ENCODE results near the gene AGBL1.

AGBL1 gene

DNA sequence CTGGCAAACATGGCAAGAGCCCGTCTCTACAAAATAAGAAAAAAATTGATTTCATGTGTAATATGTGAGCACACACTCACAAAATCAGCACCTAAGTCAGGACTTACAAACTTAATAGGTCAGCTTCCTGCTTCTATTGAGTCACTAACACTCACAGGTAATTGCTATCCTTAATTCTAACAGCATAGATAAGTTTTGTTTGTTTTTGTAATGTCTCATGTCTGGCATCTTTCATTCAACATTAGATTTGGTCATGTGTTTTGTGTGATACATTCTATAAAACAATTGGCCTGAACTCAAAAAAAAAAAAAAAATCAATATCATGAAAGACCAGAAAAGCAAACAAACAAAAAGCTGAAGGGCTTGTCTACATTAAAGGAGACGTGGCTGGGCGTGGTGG lies 564.7 kb downstream of the AGBL1 start:
- DNase-seq (ENCODE audit: low read depth in 2 of 2): no peak

DNA sequence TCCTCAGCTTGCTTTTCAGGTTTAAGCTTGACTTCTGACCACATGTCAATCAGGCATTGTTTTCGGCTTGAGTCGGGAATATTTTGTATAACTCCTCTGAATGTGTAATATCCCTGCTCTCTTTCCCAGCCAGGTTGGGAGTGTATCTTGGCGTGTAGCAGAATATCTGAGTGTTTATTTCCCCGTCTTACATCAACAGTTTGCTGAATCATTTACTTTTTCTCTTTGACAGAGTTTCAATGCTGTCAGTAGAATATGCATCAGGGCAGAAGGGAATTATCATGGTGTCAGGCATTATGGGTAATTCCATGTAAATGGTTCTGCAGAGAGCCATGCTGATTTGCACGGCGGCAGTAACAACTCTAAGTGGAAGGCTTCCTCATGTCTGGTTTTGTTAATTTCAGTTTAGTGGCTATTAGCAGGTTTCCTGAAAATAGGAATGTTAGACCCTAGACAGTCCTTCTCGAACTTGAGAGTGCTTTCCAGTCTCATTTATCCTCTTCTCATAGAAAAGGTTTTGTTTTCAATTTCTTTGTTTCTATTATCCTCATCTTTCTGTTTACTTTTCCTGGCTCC lies 566.3 kb downstream of the AGBL1 start:
- no peak for DNase-seq (ENCODE audit: low read depth in 2 of 2)

DNA sequence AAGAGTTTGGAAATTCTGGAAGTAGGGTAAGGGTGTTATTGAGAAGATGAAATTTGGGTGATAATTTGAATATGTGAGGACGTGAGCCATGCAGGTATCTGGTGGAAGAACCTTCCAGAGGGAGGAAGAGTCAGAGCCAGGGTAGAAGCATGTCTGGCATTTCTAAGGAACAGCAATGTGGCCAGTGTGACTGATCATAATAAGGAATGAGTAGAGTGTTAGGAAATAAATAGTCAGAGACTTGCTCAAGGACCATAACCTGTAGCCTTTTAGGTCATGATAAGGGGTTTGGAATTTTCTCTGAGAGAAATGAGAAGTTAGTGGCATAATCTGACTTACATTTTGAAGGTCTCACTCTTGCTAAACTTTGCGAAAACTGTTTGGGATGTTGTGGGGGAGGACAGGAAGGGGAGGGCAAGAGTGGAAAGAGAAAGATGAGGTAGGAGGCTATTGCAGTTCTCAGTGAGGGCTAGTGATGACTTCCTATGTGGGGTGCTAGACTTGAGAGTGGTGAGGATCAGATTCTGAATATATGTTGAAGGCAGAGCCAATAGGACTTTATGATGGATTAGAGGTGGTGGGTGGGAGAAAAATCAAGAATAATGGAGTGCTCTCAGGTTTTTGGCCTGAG lies 568.3 kb downstream of the AGBL1 start:
- DNase-seq (ENCODE audit: low read depth in 2 of 2): no peak

DNA sequence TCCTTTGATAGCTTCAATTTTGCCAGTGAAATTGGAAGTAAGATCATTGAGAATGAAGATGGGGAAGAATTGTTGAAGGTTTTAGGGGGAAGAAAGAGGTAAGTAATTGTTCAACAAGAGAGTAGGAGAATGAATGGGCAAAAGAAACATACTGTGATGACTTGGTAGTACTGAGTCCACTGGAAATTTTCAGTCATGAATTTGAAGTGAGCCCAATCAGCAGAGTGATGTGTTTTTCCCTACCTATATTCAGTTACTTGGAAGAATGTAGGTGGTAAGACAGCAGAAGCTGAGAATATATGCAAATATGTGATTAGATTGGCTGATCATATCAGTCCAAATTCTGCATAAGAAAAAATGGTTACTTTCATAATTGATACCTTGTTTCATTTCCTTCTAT lies 569.6 kb downstream of the AGBL1 start:
- no peak for DNase-seq (ENCODE audit: low read depth in 2 of 2)

DNA sequence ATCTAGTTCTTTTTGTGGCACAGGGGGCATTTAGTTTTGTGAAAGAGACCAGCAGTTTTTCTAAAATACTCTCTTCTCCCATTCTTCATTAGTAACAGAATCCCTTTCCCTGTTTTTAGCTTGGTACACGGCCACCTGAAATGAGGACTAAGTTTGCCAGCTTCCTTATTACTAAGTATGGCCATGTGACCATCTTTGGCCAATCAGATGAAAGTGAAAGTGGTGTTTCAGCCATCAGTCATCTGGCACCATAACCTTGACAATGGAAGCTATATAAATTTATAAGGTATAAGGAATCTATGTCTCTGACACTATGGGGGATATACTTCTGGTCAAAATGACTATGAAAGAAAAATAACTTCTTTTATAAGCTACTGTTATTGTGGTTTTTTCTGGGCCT lies 570.4 kb downstream of the AGBL1 start:
- no peak for DNase-seq (ENCODE audit: low read depth in 2 of 2)

DNA sequence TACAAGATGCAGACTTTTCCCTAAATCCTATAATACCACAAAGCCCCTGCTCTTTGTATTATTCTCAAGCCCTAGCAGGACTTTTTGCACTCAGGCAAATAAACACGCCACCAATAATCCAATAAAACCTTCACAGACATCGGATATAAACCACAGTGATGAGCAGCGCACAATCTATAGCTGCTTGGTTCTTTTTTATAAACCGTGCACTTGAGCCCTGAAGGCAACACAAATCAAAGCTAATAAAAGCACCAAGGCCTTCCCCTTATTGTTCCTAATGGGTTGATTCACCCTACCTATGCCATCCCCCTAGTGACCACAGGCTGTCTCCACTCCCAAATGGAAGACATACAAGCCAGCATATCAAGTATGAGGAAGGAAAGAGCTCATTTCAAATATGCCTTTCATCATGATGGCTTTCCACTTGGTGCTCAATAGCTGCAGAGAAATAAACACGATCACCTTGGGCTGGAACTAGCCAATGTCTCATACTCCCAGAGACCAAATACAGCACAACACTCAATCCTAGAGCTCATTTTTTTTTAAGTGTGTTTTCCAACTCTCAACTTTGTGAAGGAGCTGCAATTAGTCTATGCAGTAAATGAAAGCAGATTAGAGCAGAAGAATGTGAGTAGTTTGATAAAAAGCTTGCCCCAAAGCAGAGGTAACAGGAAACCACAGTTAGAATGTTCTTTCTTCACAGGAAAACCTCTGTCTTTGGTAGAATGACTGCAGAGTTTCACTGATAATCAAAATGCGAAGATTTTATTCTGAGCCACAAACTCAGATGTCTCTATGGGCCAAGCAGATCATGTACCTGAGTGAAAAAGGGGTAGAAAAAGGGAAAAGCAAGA lies 573.9 kb downstream of the AGBL1 start:
- DNase-seq (ENCODE audit: low read depth in 2 of 2): no peak

DNA sequence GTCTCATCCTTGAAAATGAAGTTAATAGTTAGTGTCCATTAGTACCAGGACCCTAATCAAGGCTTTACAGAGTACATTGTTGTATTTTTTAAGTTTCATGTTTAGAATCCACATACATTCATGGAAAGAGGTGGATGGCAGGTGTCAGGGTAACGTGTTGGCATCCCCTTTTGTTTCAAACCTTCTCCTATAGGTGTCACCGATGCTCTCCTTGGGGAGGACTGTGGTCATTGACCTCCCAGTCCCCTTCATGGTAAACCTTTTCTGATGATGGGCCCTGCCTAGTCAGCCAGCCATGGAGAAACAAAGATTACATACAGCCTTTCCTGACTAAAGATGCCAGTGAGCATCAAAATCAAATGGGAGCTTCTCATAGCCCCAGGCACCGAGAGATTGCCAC lies 574.8 kb downstream of the AGBL1 start:
- no peak for DNase-seq (ENCODE audit: low read depth in 2 of 2)

DNA sequence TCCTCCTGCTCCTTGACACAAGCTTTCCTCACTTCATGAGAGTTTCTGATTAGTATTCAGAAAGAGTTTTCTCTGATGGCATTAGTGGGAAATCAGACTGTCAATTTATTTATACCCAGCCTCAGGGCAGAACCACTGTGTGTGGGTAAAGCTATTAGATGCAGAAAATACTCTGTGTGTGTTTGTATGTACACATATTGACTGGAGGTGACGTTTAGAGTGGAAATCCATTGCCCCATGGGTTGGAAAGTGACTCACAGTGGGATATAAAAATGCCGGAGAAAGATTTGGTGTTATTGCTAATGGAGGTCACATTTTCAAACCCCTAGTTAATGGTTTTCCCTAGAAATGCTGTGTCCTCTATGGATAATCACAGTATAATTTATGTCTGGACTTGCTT lies 577.6 kb downstream of the AGBL1 start:
- no peak for DNase-seq (ENCODE audit: low read depth in 2 of 2)

DNA sequence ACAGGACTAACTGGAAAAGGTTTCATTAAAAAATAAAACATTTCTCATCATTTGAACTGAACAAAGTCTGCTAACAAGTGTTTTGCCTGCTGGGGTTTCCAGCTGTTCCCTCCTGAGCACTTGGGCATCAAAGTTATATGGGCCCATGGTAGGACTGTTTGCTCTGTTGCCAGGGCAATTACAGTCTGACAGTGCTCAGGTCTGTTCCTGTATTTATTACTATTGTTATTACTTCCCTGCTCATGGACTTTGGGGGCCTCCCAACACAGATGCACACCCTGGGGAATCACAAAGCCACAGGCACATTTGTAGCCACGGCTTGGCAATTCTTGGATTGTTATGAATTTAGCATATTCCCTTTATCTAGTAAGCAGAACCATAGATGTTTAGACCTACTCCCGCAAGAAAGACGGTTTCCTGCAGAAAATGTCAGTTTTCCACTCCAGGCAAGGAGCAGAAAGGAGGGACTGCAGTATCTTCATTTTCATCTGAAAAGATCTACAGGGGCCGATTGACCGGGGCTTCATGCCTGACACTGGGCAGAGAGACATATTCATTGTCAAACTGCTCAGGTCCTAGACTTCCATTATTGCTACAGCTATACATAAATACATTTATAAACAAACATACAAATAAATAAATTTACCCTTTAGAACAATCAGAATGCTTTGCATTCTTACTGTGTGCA lies 580.2 kb downstream of the AGBL1 start:
- DNase-seq (ENCODE audit: low read depth in 2 of 2): no peak

DNA sequence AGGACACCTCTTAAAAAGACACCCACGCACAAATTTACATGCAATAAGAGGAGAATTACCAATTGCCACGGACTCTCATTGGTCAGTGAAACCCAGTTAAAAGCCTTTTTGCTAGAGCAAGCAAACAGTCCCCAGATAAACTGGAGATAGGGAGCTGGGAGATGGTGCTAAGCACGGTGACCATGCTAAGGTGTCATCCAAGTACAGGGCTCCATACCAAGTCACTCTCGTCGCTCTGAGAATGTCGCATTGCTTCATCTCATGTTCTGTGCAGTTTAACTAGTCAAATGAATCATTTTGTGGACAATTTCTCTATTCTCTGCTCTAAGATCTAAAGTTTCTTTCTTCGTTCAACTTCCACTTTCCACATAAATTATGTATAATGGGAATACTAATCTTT lies 581.9 kb downstream of the AGBL1 start:
- DNase-seq (ENCODE audit: low read depth in 2 of 2): no peak

DNA sequence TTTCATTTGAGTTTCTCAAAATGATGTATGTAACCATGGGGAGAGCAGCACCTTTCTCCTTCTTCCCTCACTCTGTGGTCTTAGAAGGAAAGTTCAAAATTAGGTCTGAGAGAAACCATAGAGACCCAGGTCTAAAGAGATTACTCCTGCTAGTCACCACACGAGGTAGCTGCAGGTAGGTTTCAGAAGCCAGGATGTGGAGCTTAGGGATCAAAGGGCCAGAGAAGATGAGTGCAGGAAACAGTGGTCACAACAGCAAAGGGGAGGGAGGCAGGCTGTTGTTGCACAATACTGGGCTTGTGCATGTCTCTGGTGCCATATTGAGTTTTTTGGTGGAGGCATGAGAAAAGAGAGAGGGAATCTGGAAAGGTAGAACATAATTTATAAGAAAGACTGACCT lies 583.6 kb downstream of the AGBL1 start:
- no peak for DNase-seq (ENCODE audit: low read depth in 2 of 2)

DNA sequence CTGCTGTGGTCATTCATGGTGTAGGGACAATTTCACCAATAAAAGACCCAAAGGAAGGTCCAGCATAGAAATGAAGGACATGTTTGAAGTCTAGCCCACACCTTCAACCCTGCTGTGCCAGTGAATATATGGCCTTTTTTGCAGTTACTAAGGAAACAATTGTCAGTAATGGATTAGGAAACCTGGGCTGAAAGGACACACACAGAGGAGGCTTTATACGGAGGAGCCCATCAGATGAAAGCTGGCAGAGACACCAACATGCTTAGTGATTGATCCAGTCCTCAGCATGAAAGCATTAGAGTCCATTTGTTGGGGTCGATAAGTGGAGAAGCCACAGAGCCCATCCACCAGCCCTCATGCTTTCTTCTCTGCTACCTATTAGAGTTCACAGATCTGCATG lies 584.3 kb downstream of the AGBL1 start:
- DNase-seq (ENCODE audit: low read depth in 2 of 2): no peak

DNA sequence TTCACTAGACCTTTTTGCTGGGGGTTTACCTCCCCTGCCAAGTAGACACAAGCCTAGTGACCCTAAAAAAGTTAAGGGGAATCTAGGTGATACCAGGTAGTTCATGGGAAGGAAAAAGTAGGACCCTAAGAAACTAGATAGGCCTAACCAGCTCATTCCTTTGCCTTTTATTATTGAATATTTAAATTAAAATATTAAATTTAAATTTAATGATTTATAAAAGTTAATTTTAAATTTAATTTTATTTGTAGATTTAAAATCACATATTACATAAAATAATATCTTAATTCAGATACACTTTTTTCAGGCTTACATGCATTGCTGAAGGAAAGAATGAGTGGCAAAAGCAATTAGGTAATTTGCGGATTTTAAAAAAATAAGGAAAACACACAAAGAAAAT lies 584.9 kb downstream of the AGBL1 start:
- no peak for DNase-seq (ENCODE audit: low read depth in 2 of 2)

DNA sequence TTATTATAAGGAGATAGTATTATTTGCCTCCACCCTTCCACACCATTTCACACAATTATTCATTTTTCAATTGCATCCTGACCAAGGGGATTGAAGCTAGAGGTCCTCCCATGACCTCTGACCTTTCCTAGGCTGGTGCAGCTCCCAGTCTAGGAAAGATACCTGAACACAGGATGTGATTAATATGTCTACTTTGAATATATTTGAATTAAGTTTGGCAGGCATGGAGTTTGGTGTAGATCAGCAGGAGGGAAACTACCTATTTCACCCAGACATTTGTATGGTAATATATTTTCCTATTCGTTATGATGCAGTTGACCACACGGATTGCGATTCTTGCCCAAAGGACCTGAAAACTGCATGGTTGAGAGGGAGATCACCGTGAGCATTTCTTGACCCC lies 596.3 kb downstream of the AGBL1 start:
- no peak for DNase-seq (ENCODE audit: low read depth in 2 of 2)

DNA sequence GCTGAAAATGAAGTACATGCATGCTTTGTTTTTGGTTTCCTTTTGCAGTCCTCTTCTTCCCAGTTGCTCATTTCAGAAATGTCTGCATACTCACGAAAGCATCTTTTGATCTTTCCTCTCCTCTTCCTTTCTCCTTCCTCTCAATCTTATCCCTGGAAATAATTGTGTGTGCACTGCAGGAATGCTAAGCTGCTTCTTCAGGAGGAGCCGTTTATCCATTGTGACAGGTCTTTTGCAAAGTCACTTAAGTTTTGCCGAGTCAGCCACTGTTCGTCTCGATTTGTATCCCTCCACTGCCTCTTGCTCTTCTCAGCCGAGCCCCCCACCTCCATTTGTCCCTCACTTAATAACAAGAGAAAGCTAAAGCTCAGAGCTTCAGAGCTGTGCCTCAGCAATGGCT lies 597.6 kb downstream of the AGBL1 start:
- DNase-seq (ENCODE audit: low read depth in 2 of 2): no peak

DNA sequence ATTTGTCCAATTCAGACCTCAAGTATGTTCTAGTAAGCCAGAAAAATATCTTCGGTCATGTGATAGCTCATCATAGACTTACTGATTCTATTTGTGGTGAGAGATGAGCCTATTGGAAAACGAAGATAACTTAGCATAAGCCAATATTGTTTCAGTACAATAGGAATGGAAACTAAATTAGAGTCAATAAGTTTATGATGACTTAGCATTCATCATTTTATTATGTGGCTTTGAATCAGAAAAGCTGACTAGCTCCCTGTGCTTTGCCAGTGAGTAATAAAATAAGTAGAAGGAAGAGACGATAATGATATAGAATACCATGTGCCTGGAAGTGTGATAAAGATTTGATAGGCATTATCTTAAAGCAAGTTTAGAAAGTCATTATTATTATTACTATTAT lies 605.6 kb downstream of the AGBL1 start:
- DNase-seq (ENCODE audit: low read depth in 2 of 2): no peak

DNA sequence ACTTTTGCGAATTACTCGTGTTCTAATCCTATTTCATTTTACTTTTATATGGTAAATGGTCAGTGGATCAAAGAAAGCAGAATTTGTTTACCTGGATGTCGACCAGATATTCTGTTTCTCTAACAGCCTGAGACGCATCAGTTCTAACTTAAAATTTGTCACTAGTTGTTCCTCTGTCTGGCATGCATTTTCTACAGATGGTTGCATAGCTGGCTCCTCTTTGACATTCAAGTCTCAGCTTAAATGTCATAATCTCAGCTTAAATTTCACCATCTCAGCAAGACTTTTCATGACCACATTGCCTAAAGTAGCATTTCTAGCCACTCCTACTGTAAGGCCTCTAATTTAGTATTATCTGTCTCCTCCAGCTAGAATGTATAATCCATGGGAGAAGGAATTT lies 609.3 kb downstream of the AGBL1 start:
- no peak for DNase-seq (ENCODE audit: low read depth in 2 of 2)

DNA sequence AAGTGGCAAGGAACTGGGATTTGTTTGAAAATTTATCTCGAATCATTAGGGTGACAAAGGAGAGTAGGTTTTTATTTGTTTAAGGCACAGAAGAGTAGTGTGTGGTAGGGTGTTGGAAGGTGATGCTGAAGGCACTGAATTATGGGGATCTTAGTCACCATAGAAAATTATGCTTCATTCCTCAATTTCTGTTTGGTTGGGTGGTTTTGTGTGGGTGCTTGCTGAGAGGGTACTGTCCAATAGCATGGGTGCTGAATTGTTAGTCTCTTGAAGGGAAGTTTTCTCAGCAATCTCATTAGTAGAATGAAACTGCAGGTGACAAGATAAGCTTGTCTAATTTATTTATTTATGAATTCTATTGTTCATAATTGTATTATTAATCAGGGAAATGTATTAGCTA lies 610.9 kb downstream of the AGBL1 start:
- DNase-seq (ENCODE audit: low read depth in 2 of 2): no peak

DNA sequence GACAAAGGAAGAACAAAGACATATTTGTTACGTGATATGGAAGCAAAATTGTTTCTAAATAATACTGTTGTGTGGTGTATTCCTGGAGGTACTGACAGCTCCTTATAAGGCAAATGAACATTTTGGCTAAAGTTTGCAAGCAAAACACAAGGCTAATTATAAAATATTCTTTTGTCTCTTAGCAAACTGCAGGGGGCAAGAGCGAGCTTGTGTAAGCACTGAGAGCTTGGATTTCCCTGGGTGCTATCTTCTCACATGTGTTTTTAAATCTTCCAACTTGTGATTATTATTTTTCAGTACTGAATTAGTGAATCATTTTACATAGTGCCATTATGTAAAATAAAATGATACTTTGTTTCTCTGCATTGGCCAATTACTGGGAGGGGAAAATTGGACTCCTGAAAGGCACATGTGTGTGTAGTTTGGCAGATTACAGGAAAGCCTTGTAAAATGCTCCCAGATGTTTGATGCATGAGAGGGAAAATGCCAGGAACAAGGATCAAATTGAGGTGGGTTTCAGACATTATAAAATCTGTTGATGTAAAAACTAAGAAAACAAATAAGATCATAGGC lies 611.5 kb downstream of the AGBL1 start:
- DNase-seq (ENCODE audit: low read depth in 2 of 2): no peak

DNA sequence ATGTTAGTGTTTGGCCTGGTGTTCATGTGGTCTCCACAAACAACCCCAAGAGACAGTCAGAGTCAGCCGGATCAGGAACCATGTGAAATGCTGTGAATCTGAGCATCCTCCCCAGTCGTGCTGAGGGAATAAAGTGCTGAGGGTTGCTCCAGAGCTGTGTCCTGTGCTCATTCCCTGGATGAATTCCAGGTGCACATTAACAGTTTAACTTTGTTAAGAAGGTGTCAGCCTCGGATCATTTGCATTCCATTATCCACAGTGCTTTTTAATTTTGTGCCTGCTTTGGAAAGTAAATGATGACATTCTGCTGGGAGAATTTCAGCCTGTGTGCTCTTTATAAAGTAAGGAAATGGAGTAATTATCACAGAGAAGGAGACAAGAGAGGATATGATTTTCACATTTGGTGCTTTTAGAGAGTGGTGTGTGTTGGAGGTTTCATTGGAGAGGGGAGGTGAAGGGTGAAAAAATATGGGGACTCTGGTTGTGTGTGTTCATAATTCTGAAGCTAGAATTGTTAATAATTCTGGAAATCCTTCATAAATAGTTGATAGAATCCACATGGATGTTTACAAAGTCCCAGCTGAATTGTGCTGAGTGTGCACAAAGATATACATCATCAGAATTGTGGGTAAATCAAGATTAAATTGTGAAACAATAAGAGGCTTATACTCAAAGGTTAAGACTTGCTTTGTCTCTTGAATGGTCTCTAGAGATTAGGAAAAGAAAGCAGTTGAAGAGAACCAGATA lies 621.4 kb downstream of the AGBL1 start:
- DNase-seq (ENCODE audit: low read depth in 2 of 2): no peak

DNA sequence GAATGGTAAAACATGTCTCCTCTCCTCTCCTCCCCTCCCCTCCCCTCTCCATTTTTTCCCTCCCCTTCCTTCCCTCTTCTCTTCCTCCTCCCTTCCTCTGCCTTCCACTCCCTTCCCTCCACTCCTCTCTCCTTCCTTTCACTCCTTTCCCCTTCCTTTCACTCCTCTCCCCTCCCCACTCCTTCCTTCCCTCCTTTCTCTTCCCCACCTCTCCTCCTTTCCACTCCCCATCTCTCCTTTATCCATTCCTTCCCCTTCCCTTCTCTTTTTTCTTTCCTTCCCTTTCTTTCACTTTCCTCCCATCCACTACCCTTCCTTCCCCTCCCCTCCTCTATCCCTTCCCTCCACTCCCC lies 621.9 kb downstream of the AGBL1 start:
- no peak for DNase-seq (ENCODE audit: low read depth in 2 of 2)

DNA sequence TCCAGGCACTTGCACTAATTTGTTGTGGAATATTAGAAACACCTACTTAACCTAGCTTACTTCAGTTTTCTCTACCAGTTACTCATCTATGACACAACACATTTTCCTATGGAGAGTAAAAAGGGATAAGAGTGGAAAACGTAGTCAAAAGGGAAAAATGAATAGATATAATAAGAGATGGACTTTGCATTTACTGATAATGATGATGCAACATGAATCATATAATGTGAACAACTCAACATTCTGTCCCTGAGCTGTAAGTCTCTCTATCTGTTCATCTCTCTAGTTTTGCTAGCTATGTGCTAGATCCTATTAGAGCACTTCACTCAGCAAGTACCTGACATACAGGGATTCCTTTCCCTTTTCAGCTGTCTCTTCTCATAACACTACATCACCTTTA lies 627.1 kb downstream of the AGBL1 start:
- DNase-seq (ENCODE audit: low read depth in 2 of 2): no peak
